ENCODE data around the gene CTAGE8. TPM values are rescaled to one million over a fixed set of nuclear protein-coding genes. Genes with fewer than 3 reads are reported as not detected.
"Not testable (repeated sequence)": the region's sequence is repeated elsewhere in the genome, so short reads cannot be mapped to it uniquely, and the experiment has no call there.

The CTAGE8 gene
- total RNA-seq, 1 donor = 0.43 TPM

DNA sequence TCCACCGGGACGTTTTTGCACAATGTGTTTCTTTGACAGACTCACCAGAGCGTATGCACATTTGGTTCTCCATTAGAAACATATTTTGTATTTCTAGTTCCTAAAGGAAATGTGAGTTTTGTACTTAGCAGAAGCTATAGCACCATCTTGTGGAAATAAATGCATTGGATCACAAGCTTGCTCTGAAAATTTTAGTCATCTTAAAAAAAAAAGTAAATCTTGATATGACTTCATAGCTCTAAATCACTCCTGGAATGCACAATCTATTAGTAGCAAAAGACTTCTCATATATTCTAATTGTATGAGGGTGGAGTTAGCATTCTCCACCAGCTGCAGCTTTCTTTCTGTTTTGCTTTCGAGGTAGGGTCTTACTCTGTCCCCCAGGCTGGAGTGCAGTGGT, 49.9 kb downstream of the CTAGE8 start:
- not testable (repeated sequence) for DNase-seq (ENCODE audit: low read depth); H3K4me3 ChIP-seq (ENCODE audit: low read depth, low read length)

DNA sequence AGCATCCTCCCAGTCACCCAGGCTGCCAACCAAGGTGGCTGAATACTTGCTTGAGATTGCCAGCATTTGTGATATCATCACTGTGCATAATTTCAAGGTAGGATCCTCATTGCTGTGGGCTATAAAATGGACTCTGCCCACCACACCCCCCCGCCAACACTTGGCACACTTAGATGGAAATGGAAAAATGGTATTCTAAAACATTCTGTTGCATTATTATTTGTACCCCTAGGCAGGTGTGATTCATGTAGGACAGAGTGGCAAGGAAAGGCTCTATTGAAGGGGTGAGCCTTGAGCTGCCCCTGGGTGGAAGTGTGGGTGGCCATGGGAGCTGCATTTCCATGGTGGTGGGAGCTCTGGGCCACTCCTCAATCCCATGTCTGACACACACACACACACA, 50.5 kb downstream of the CTAGE8 start:
- DNase-seq (ENCODE audit: low read depth); H3K4me3 ChIP-seq (ENCODE audit: low read depth, low read length): not testable (repeated sequence)

DNA sequence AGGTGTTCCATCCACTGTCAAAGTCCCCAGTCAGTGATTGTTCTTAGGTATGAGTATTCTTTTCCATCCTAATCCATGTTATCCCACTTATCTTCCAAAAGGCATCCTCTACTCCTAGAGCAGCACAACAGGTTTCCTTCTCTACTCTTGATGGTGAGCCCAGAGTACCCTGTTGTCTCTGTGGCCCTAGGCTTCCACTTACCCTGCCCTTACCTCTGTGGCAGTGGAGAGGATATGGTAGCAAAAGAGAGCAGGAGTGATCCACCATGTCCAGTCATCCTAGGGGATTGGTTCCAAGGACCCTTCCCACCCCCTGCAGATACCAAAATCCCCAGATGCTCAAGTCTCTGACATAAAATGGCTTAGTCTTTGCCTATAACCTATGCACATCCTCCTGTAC, 51.9 kb downstream of the CTAGE8 start:
- DNase-seq (ENCODE audit: low read depth); H3K4me3 ChIP-seq (ENCODE audit: low read depth, low read length): not testable (repeated sequence)

Other genes with a start within 250 kb of the CTAGE8 start
- not detected in 2 replicates for gene OR2A5, start 220.3 kb downstream of the CTAGE8 start, total RNA-seq
- not detected in 2 replicates for gene OR2A25, start 199.5 kb downstream of the CTAGE8 start, total RNA-seq
- gene OR2A12, start 183.0 kb downstream of the CTAGE8 start, total RNA-seq = not detected in 2 replicates
- not detected in 2 replicates for gene OR2A2, start 159.7 kb downstream of the CTAGE8 start, total RNA-seq
- not detected in 2 replicates for gene OR2A14, start 146.1 kb downstream of the CTAGE8 start, total RNA-seq
- 0.32 and 0.43 TPM in 2 replicates for gene CTAGE4, start 85.8 kb downstream of the CTAGE8 start, total RNA-seq
- 0.97 and 3.0 TPM in 2 replicates for gene ARHGEF35, start 73.5 kb downstream of the CTAGE8 start, total RNA-seq
- under 0.01 TPM in 2 replicates for gene OR2A42, start 29.7 kb downstream of the CTAGE8 start, total RNA-seq
- gene OR2A7, start 4.5 kb downstream of the CTAGE8 start, total RNA-seq = under 0.01 and 0.32 TPM in 2 replicates
- gene OR2A1, start 43.1 kb upstream of the CTAGE8 start, total RNA-seq = under 0.01 TPM in 2 replicates
- gene ARHGEF5, start 86.1 kb upstream of the CTAGE8 start, total RNA-seq = 1.9 and 3.9 TPM in 2 replicates
- not detected in 2 replicates for gene NOBOX, start 134.4 kb upstream of the CTAGE8 start, total RNA-seq

Measured in fibroblast of villous mesenchyme (primary cell).